ENCODE results near the gene OR10Z1. TPM values are rescaled to one million over a fixed set of nuclear protein-coding genes. Genes with fewer than 3 reads are reported as not detected.

The OR10Z1 gene
- polyA plus RNA-seq, 1 donor: 0.12 TPM

DNA sequence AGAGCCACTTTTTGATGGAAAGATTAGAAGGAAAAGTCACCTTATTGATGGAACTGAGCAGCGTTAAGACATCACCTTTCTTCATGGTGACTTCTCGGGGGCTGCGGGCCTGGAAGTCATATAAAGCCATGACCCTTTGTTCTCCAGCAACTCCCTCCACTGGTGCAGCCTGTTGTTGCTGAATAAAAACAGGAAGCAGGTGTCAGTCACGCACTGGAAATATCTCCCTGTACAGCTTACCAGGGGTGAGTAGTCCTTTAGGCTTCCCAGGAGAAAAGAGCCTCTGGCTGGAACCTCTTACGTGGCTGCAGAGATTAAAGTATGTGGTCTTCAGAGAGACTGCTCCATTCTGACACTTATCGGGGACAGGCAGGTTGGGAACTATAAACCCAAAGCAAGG is 49.5 kb downstream of the OR10Z1 start:
- Histone ChIP-seq H3K36me3 (ENCODE audit: control insufficient read depth, insufficient read depth, low read length) (no peaks in the 10 kb centered on the region), H3K4me3 (ENCODE audit: low read length) (no peak overlapping the region), H3K9me3 (ENCODE audit: control insufficient read depth, low read depth, low read length) (no peaks in the 10 kb centered on the region), H3K4me1 (ENCODE audit: control insufficient read depth, insufficient read depth, low read length) (no peaks in the 10 kb centered on the region), H3K27me3 (ENCODE audit: control insufficient read depth, insufficient read depth, low read length) (no peaks in the 10 kb centered on the region), H3K27ac (ENCODE audit: low read length) (no peak overlapping the region)
- WGBS (ENCODE audit: insufficient coverage, low lambda C conversion rate): no CpG with 5 or more reads among the region's 6 CpGs
- DNase-seq: no peak

Other genes starting within 250 kb of the OR10Z1 start
- not detected for gene OR10T2, start 205.8 kb upstream of the OR10Z1 start, polyA plus RNA-seq
- not detected for gene OR10K2, start 179.0 kb upstream of the OR10Z1 start, polyA plus RNA-seq
- gene OR10K1, start 143.4 kb upstream of the OR10Z1 start, polyA plus RNA-seq: not detected
- gene OR10R2, start 133.0 kb upstream of the OR10Z1 start, polyA plus RNA-seq: not detected
- gene OR6Y1, start 50.9 kb upstream of the OR10Z1 start, polyA plus RNA-seq: not detected
- gene OR6P1, start 34.7 kb upstream of the OR10Z1 start, polyA plus RNA-seq: not detected
- not detected for gene OR10X1, start 25.4 kb upstream of the OR10Z1 start, polyA plus RNA-seq
- 3.7 TPM for gene SPTA1, start 81.4 kb downstream of the OR10Z1 start, polyA plus RNA-seq
- not detected for gene OR6K2, start 95.4 kb downstream of the OR10Z1 start, polyA plus RNA-seq
- not detected for gene OR6K3, start 115.5 kb downstream of the OR10Z1 start, polyA plus RNA-seq
- not detected for gene OR6K6, start 149.5 kb downstream of the OR10Z1 start, polyA plus RNA-seq
- gene OR6N1, start 166.9 kb downstream of the OR10Z1 start, polyA plus RNA-seq: not detected
- gene OR6N2, start 175.9 kb downstream of the OR10Z1 start, polyA plus RNA-seq: not detected
- gene MNDA, start 226.1 kb downstream of the OR10Z1 start, polyA plus RNA-seq: 3.6 TPM

Data from large intestine (tissue), 3 donors.